HG03060 (cell line): Measurements from ENCODE around the gene MASTL.

Experiments used
- ATAC-seq: cut with Tn5 transposase; IDR thresholded peaks from one replicate; pipeline ENCODE4 v1.9.1; 2021; ENCODE audit warnings: low read depth, moderate number of reproducible peaks; ENCODE audit not compliant: unreplicated experiment

The MASTL gene

DNA sequence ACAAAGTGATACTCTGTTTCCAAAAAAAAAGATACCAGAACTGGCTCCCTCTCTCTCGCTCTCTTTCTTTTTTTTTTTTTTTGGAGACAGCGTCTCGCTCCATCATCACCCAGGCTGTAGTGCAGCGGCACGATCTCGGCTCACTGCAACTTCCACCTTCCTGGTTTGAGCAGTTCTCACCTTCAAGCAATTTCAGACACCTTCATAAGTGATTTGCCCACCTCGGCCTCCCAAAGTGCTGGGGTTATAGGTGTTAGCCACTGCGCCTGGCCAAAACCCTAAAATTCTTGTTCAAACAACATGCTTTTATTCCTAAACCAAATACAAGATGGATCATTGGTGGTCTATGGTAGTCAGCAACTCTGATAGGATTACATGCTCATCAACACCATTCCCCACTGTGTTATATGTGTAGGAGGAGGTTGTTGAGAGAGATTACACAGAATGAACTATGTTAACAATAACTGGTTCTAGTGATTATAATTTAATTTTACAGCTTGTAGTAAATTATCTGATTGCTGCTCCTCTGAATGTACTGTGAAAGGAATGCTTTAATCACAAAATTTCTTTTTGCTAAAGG, 69.9 kb downstream of the MASTL start:
- ATAC-seq: no peak

- ATAC-seq: no peak
These were observed 70.6 kb downstream of the MASTL start for GRCh38 chr10:27225642-27226257.

- ATAC-seq: no peak
These were observed 74.9 kb downstream of the MASTL start for GRCh38 chr10:27230022-27230421.

DNA sequence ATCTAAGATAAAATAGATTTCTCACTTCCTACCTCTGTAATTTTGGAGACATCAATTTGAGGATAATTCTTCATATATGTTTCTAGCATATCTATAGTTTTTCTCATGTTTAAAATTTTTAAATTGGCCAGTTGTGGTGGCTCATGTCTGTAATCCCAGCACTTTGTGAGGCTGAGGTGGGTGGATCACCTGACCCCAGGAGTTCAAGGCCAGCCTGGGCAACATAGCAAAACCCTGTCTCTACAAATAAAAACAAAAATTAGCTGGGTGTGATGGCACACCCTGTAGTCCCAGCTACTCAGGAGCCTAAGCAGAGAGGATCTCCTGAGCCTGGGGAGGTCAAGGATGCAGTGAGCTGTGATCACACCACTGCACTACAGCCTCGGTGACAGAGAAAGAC, 80.6 kb downstream of the MASTL start:
- ATAC-seq: no peak
